Measurements from ENCODE around the gene CDH4. TPM values are rescaled to one million over a fixed set of nuclear protein-coding genes. Genes with fewer than 3 reads are reported as not detected.

The CDH4 gene
- total RNA-seq, 1 experiment from 2014 or later = not detected

GRCh38 chr20:61737812-61738443 lies 485.9 kb downstream of the CDH4 start:
- H3K9me3 ChIP-seq (ENCODE audit: control insufficient read depth, insufficient read depth, low read depth, low read length) = no peaks in the 10 kb centered on the region
- intact Hi-C loops (cut with micrococcal nuclease; ENCODE audit: unreplicated experiment) (no loop called here), in situ Hi-C loops (cut with HindIII; ENCODE audit: low pct_unique_long_range_greater_than_20kb, low sequenced_read_pairs) (no loop called here)
- ChIA-PET POLR2A (no interaction called here), CTCF (no interaction called here)
- ATAC-seq (no peak), DNase-seq (ENCODE audit: low read depth, low spot score) (no peak)
- peaks cover 4% of the 10 kb centered on the region; the same call in 1 of the 2 replicates for H3K27me3 ChIP-seq (ENCODE audit: control insufficient read depth, insufficient read depth, low read length)
- no peak overlapping the region for H3K4me3 ChIP-seq (ENCODE audit: low read depth in 2 of 2, low read length in 2 of 2)
- no peaks in the 10 kb centered on the region for H3K4me1 ChIP-seq (ENCODE audit: control insufficient read depth, insufficient read depth, low read length)
- H3K27ac ChIP-seq (ENCODE audit: low read length) = no peak overlapping the region
- no TSS peak for BruUV-seq (replicated peaks)
- TF ChIP-seq SIN3A (IDR thresholded peaks at IDR 0.05; ENCODE audit: borderline replicate concordance, insufficient read depth, low read depth, low read length) (no peak), TCF7L2 (IDR thresholded peaks at IDR 0.05; ENCODE audit: low read depth, low read length) (no peak), POLR2AphosphoS5 (IDR thresholded peaks at IDR 0.05; ENCODE audit: low read depth, low read length) (no peak), CTCF (IDR thresholded peaks at IDR 0.05) (no peak), REST (IDR thresholded peaks at IDR 0.05; ENCODE audit: insufficient read depth in 1 of 2, low read depth in 2 of 2, low read length in 1 of 2) (no peak)
- no peaks in the 10 kb centered on the region for H3K36me3 ChIP-seq (ENCODE audit: control insufficient read depth, insufficient read depth, low read length)

- POLR2A ChIA-PET = no interaction called here
- Histone ChIP-seq H3K9me3 (ENCODE audit: control insufficient read depth, insufficient read depth, low read depth, low read length) (no peaks in the 10 kb centered on the region), H3K27ac (ENCODE audit: low read length) (no peak overlapping the region), H3K4me1 (ENCODE audit: control insufficient read depth, insufficient read depth, low read length) (no peaks in the 10 kb centered on the region), H3K36me3 (ENCODE audit: control insufficient read depth, insufficient read depth, low read length) (no peaks in the 10 kb centered on the region), H3K27me3 (ENCODE audit: control insufficient read depth, insufficient read depth, low read length) (peaks cover 4% of the 10 kb centered on the region; the same call in 1 of the 2 replicates), H3K4me3 (ENCODE audit: low read depth in 2 of 2, low read length in 2 of 2) (no peak overlapping the region)
- ATAC-seq (no peak), DNase-seq (ENCODE audit: low read depth, low spot score) (no peak)
- BruUV-seq (replicated peaks) = no TSS peak
- CTCF ChIA-PET = no interaction called here
- in situ Hi-C loops (cut with HindIII; ENCODE audit: low pct_unique_long_range_greater_than_20kb, low sequenced_read_pairs) (no loop called here), intact Hi-C loops (cut with micrococcal nuclease; ENCODE audit: unreplicated experiment) (no loop called here)
- TF ChIP-seq SIN3A (IDR thresholded peaks at IDR 0.05; ENCODE audit: borderline replicate concordance, insufficient read depth, low read depth, low read length) (no peak), REST (IDR thresholded peaks at IDR 0.05; ENCODE audit: insufficient read depth in 1 of 2, low read depth in 2 of 2, low read length in 1 of 2) (no peak)
These were observed 486.6 kb downstream of the CDH4 start for GRCh38 chr20:61738601-61739069.
